ENCODE results near the gene PTPRM.

- TF ChIP-seq EZH2 (IDR thresholded peaks at IDR 0.05; ENCODE audit: low read depth, unreplicated experiment), result no peak
- TF ChIP-seq JUNB (IDR thresholded peaks at IDR 0.05; ENCODE audit: unreplicated experiment), result no peak
- no peak for TF ChIP-seq CTCF (conservative IDR thresholded peaks at IDR 0.05; ENCODE audit: low read depth in 2 of 2)
- TF ChIP-seq POLR2AphosphoS5 (IDR thresholded peaks at IDR 0.05; ENCODE audit: low read depth), result no peak
- TF ChIP-seq EZH2phosphoT487 (IDR thresholded peaks at IDR 0.05; ENCODE audit: unreplicated experiment), result no peak
- no peak for TF ChIP-seq ETS1 (IDR thresholded peaks at IDR 0.05)
- TF ChIP-seq REST (IDR thresholded peaks at IDR 0.05; ENCODE audit: unreplicated experiment), result no peak
- no peak for TF ChIP-seq STAT1 (IDR thresholded peaks at IDR 0.05; ENCODE audit: unreplicated experiment)
- TF ChIP-seq ZNF114 (CRISPR knock-in tag; IDR thresholded peaks at IDR 0.05), result no peak
- no peak for TF ChIP-seq ZNF462 (CRISPR knock-in tag; IDR thresholded peaks at IDR 0.05)
- no peak for TF ChIP-seq CREB1 (CRISPR knock-in tag; IDR thresholded peaks at IDR 0.05; ENCODE audit: low read depth)
- TF ChIP-seq NANOG (IDR thresholded peaks at IDR 0.05; ENCODE audit: borderline replicate concordance), result no peak
These were observed 762.2 kb downstream of the PTPRM start for GRCh38 chr18:8329186-8329771.
